Sigmoid colon (tissue), 4 donors: Measurements from ENCODE around the gene TANGO6.

Source experiments
- EP300 ChIP-seq, 4 donors: sonication (generic); formaldehyde crosslinking; IDR thresholded peaks; one replicate each; pipeline ENCODE4 v1.6.1; 2017; ENCODE audit warnings: antibody characterized with exemption in 4 of 4
- POLR2A ChIP-seq, 2 donors: fragments of 450-650 bp; IDR thresholded peaks; one replicate each; pipeline ENCODE4 v1.6.1; 2016; ENCODE audit warnings: antibody characterized with exemption in 2 of 2, mild to moderate bottlenecking in 2 of 2, moderate library complexity in 2 of 2
- POLR2AphosphoS5 ChIP-seq, 4 donors: sonication (generic); formaldehyde crosslinking; IDR thresholded peaks; one replicate each; pipeline ENCODE4 v1.6.1; 2017; ENCODE audit warnings: antibody characterized with exemption in 4 of 4
- TF ChIP-seq, protein P1 (sequence below), 4 experiments: fragments of 450-650 bp in 3 of 4; fragments of 200-600 bp in 1 of 4; IDR thresholded peaks; one replicate each; pipeline ENCODE4 v1.5.1; 2016 to 2019; ENCODE audit warnings: antibody characterized with exemption in 4 of 4, mild to moderate bottlenecking in 3 of 4, moderate library complexity in 2 of 4

DNA sequence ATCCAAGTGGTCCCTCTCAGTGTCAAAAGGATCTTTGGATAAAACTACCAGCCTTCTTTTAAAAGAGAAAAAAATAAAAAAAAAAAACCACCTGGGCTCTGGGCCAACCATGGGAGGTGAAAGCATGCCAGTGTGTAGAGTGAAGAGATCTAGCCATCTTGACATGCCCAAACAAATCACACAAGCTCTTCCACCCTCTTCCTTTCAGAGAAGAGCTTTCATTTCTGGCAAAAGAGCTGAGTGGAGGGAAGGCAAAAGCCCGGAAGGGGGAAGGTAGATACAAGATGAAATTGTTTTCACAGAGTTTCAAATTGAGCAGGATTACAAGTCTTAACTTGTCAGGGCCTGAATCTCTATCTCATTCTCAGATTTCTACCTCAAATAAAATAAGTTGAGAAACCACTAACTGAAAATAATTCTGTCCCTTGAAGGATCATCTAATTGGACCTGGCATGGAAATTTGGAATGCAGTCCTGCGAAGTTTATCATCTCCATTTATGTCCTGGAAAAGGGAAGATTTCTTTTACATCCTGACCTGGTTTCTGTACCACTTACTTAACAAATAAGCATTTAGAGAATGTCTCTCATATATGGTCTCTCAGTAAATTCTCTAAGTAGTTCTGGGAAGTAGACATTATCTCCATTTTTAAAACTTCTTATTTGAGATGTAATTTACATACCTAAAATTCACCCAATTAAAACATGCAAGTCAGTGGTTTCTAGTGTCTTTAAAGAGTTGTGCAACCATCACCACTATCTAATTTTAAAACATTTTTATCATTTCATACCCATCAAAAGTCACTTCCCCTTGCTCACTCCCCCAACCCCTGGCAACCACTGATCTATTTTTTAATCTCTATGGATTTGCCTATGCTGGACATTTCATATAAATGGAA is 93.7 kb downstream of the TANGO6 start:
- TF ChIP-seq EP300 (IDR thresholded peaks at IDR 0.05) (no peak), POLR2A (IDR thresholded peaks at IDR 0.05) (no peak), POLR2AphosphoS5 (IDR thresholded peaks at IDR 0.05) (no peak)
- TF ChIP-seq, protein P1, sequence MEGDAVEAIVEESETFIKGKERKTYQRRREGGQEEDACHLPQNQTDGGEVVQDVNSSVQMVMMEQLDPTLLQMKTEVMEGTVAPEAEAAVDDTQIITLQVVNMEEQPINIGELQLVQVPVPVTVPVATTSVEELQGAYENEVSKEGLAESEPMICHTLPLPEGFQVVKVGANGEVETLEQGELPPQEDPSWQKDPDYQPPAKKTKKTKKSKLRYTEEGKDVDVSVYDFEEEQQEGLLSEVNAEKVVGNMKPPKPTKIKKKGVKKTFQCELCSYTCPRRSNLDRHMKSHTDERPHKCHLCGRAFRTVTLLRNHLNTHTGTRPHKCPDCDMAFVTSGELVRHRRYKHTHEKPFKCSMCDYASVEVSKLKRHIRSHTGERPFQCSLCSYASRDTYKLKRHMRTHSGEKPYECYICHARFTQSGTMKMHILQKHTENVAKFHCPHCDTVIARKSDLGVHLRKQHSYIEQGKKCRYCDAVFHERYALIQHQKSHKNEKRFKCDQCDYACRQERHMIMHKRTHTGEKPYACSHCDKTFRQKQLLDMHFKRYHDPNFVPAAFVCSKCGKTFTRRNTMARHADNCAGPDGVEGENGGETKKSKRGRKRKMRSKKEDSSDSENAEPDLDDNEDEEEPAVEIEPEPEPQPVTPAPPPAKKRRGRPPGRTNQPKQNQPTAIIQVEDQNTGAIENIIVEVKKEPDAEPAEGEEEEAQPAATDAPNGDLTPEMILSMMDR (IDR thresholded peaks at IDR 0.05): no peak
